Transverse colon (tissue), 4 donors: Measurements from ENCODE around the gene BAIAP3. TPM values are rescaled to one million over a fixed set of nuclear protein-coding genes. Genes with fewer than 3 reads are reported as not detected.

Experiments
- DNase-seq: peaks from one replicate; pipeline ENCODE4 v3.0.0-alpha.2; 2019
- H3K27ac ChIP-seq, 4 donors: fragments of 200-600 bp; sonication (generic); 2 replicates each; pipeline ENCODE4 v1.5.1; 2016 to 2018; ENCODE audit warnings: inconsistent platforms in 4 of 4
- H3K27me3 ChIP-seq: fragments of 200-600 bp; sonication (generic); 2 replicates; pipeline ENCODE4 v1.5.1; 2017; ENCODE audit warnings: inconsistent platforms
- H3K36me3 ChIP-seq, 4 donors: fragments of 200-600 bp; sonication (generic); 2 replicates each; pipeline ENCODE4 v1.5.1; 2017 to 2019; ENCODE audit warnings: inconsistent platforms in 4 of 4
- H3K4me1 ChIP-seq, 4 donors: fragments of 200-600 bp; sonication (generic); 2 replicates each; pipeline ENCODE4 v1.5.1; 2017 to 2020; ENCODE audit warnings: inconsistent platforms in 4 of 4
- H3K4me3 ChIP-seq, 4 donors: fragments of 200-600 bp; sonication (generic); 1 replicate in 1 of 4; 2 replicates in 3 of 4; pipeline versions ENCODE4 v1.5.1 to v1.6.1; 2017 to 2019; ENCODE audit warnings: inconsistent platforms in 4 of 4
- H3K9me3 ChIP-seq, 2 donors: fragments of 200-600 bp; sonication (generic); 2 replicates each; pipeline ENCODE4 v1.5.1; 2017 to 2019; ENCODE audit warnings: inconsistent platforms in 2 of 2
- EP300 ChIP-seq: sonication (generic); formaldehyde crosslinking; IDR thresholded peaks from one replicate; pipeline ENCODE4 v1.6.1; 2017; ENCODE audit warnings: antibody characterized with exemption, low read depth
- POLR2A ChIP-seq: fragments of 450-650 bp; IDR thresholded peaks from one replicate; pipeline ENCODE4 v1.6.1; 2016; ENCODE audit warnings: antibody characterized with exemption, mild to moderate bottlenecking, moderate library complexity
- POLR2AphosphoS5 ChIP-seq, 3 donors: sonication (generic); formaldehyde crosslinking; IDR thresholded peaks; one replicate each; pipeline ENCODE4 v1.6.1; 2016; ENCODE audit warnings: antibody characterized with exemption in 3 of 3
- WGBS, 2 donors: methylation state at CpG; one replicate each; pipeline ENCODE4 v1.1.5; 2018; ENCODE audit warnings: low coverage in 1 of 2; 5-methylcytosine and 5-hydroxymethylcytosine counted together
- in situ Hi-C, 4 donors: fragments of 200-750 bp; cut with MboI; loops; one replicate each; pipeline versions ENCODE4 v1.15.0 to v1.15.1; 2017; ENCODE audit warnings: low sequenced_read_pairs in 3 of 4, low pct_ligation_motif_present in 1 of 4, low pct_unique_long_range_greater_than_20kb in 1 of 4
- intact Hi-C: fragments of 100-400 bp; cut with DNase I; formaldehyde crosslinking; loops from one replicate; pipeline ENCODE4 v1.15.1; 2023; ENCODE audit warnings: low total_unique reads
- total RNA-seq, 4 donors: library from RNA; depleted of rRNA; stranded (reverse); fragments of >200 nt; gene quantifications; one replicate each; pipeline ENCODE4 v1.1.0, GENCODE V29; 2016
- TF ChIP-seq, protein P1 (sequence below), 5 experiments: fragments of 200-600 bp in 3 of 5; fragments of 450-650 bp in 2 of 5; sonication (generic) in 3 of 5; IDR thresholded peaks; 1 replicate in 2 of 5; 2 replicates in 3 of 5; pipeline ENCODE4 v1.5.1; 2016 to 2017; ENCODE audit warnings: antibody characterized with exemption in 5 of 5, inconsistent platforms in 3 of 5, mild to moderate bottlenecking in 2 of 5, moderate library complexity in 1 of 5

Gene BAIAP3
- total RNA-seq, 4 donors from 2014 or later, result 7.3 to 190 (median 11.4) TPM

DNA sequence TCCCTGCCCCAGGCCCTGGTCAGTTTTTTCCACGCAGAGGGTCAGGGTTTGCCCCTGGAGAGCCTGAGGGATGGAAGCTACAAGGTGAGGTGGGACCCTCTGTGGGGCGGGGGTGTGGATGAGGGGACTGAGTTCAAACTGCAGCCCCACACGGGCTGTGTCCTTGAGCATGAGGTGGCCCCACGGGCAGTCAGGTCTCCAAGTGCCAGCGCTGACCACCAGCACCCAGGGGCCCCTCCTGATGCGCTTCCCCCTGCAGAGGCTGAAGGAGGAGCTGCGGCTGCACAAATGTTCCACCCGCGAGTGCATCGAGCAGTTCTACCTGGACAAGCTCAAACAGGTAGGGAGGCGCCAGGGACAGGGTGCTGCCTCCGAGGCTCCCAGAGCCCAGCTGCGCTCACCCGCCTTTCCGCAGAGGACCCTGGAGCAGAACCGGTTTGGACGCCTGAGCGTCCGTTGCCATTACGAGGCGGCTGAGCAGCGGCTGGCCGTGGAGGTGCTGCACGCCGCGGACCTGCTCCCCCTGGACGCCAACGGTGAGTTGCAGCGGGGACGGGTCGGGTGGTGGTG lies 13.9 kb downstream of the BAIAP3 start:
- intact Hi-C loops (no loop called here), in situ Hi-C loops (no loop called here)
- Histone ChIP-seq H3K27me3 (no peaks in the 10 kb centered on the region), H3K27ac (no peak overlapping the region), H3K36me3 (no peaks in the 10 kb centered on the region), H3K4me1 (peaks cover 13 to 27% (median 23%) of the 10 kb centered on the region in 4 donors), H3K4me3 (no peak overlapping the region), H3K9me3 (no peaks in the 10 kb centered on the region)
- no peak for DNase-seq
- 88% methylated on average over 20 of the region's 31 CpGs; no CpG with 5 or more reads in 1 of the 2 donors for WGBS, 2 donors
- TF ChIP-seq POLR2AphosphoS5 (IDR thresholded peaks at IDR 0.05) (no peak), EP300 (no peak), POLR2A (no peak)
- TF ChIP-seq, protein P1, sequence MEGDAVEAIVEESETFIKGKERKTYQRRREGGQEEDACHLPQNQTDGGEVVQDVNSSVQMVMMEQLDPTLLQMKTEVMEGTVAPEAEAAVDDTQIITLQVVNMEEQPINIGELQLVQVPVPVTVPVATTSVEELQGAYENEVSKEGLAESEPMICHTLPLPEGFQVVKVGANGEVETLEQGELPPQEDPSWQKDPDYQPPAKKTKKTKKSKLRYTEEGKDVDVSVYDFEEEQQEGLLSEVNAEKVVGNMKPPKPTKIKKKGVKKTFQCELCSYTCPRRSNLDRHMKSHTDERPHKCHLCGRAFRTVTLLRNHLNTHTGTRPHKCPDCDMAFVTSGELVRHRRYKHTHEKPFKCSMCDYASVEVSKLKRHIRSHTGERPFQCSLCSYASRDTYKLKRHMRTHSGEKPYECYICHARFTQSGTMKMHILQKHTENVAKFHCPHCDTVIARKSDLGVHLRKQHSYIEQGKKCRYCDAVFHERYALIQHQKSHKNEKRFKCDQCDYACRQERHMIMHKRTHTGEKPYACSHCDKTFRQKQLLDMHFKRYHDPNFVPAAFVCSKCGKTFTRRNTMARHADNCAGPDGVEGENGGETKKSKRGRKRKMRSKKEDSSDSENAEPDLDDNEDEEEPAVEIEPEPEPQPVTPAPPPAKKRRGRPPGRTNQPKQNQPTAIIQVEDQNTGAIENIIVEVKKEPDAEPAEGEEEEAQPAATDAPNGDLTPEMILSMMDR (IDR thresholded peaks at IDR 0.05), result no peak

DNA sequence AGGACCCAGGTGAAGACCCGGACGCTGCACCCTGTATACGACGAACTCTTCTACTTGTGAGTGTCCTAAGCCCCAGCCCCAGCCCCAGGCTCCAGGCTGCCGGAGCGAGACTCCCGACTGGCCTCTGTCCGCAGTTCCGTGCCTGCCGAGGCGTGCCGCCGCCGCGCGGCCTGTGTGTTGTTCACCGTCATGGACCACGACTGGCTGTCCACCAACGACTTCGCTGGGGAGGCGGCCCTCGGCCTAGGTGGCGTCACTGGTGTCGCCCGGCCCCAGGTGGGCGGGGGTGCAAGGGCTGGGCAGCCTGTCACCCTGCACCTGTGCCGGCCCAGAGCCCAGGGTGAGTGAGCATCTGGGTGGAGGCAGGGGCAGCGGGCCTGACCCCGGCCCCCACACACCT lies 14.5 kb downstream of the BAIAP3 start:
- DNase-seq, result no peak
- intact Hi-C loops (no loop called here), in situ Hi-C loops (no loop called here)
- 93% methylated on average over 29 of the region's 29 CpGs; no CpG with 5 or more reads in 1 of the 2 donors for whole genome bisulfite sequencing, 2 donors
- no peaks in the 10 kb centered on the region for H3K27me3 ChIP-seq
- H3K4me3 ChIP-seq, result no peak overlapping the region
- peaks cover 12 to 28% (median 24%) of the 10 kb centered on the region in 4 donors for H3K4me1 ChIP-seq
- no peaks in the 10 kb centered on the region for H3K36me3 ChIP-seq
- H3K27ac ChIP-seq, result no peak overlapping the region
- no peaks in the 10 kb centered on the region for H3K9me3 ChIP-seq
- TF ChIP-seq, protein P1 (IDR thresholded peaks at IDR 0.05), result no peak
- TF ChIP-seq POLR2A (no peak), EP300 (no peak), POLR2AphosphoS5 (IDR thresholded peaks at IDR 0.05) (no peak)

DNA sequence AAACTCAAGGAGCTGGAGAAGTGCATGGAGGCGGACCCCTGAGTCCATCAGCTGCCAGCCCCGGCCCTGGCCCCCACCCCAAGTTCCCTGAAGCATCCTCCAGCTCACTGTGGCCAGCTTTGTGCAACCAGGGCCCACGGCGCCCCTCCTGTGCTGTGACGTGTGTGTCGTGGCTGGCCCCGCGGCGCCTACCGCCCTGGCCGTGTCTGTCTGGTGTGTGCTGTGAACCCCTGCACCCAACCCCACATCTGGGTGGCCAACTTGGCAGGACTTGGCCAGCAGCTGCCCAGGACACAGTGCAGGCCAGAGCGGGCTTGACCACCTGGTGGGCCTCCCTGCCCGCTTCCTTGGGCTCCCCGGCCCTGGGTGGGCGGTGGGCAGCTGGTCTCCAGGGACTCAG lies 15.0 kb downstream of the BAIAP3 start:
- Histone ChIP-seq H3K9me3 (no peaks in the 10 kb centered on the region), H3K4me3 (no peak overlapping the region), H3K27me3 (no peaks in the 10 kb centered on the region), H3K36me3 (no peaks in the 10 kb centered on the region), H3K27ac (no peak overlapping the region), H3K4me1 (peaks cover 12 to 31% (median 26%) of the 10 kb centered on the region in 4 donors)
- no peak for TF ChIP-seq POLR2A
- TF ChIP-seq, protein P1 (IDR thresholded peaks at IDR 0.05), result no peak
- TF ChIP-seq POLR2AphosphoS5 (IDR thresholded peaks at IDR 0.05), result no peak
- no peak for TF ChIP-seq EP300
- intact Hi-C loops, result no loop called here
- DNase-seq, result no peak
- in situ Hi-C loops, result no loop called here
- WGBS, 2 donors, result 97% methylated on average over 13 of the region's 15 CpGs; no CpG with 5 or more reads in 1 of the 2 donors

DNA sequence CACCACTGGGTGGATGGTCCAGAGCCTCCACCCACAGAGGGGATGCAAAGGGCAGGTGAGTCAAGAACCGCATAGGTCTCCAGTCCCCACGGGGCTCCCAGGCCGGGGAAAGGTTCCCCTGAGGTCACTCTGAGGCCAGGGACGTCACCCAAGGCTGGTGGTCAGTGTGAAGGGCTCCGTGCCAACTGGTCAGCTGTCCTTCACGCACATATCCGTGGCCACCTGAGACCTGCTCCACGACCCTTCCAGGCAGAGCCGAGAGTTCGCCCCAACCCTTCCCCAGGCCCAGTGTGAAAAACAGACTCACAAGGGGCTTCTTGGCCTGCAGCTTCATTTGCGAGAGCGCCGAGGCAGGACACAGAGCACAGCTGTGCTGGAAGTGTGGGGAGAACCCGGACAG lies 15.5 kb downstream of the BAIAP3 start:
- Histone ChIP-seq H3K9me3 (no peaks in the 10 kb centered on the region), H3K4me3 (no peak overlapping the region), H3K36me3 (no peaks in the 10 kb centered on the region), H3K27me3 (no peaks in the 10 kb centered on the region), H3K27ac (no peak overlapping the region), H3K4me1 (peaks cover 12 to 33% (median 27%) of the 10 kb centered on the region in 4 donors)
- WGBS, 2 donors, result 83% methylated on average over 14 of the region's 14 CpGs; no CpG with 5 or more reads in 1 of the 2 donors
- intact Hi-C loops (no loop called here), in situ Hi-C loops (no loop called here)
- no peak for DNase-seq
- TF ChIP-seq, protein P1 (IDR thresholded peaks at IDR 0.05), result no peak
- no peak for TF ChIP-seq POLR2AphosphoS5 (IDR thresholded peaks at IDR 0.05)
- no peak for TF ChIP-seq POLR2A
- TF ChIP-seq EP300, result no peak
